SK-N-SH treated with all-trans-retinoic acid at 6 μM for 48 hours (cell line): ENCODE measurements around the gene NSD1.

Experiments used
- BACH2 ChIP-seq: fragments of 250-450 bp; sonication (Bioruptor Pico); IDR thresholded peaks from 2 replicates; pipeline ENCODE4 v1.9.0; 2021; ENCODE audit warnings: mild to moderate bottlenecking, borderline replicate concordance
- CSDC2 ChIP-seq: fragments of 250-450 bp; sonication (Bioruptor Pico); IDR thresholded peaks from 2 replicates; pipeline ENCODE4 v1.5.0; 2020; ENCODE audit warnings: mild to moderate bottlenecking, moderate library complexity
- ISL1 ChIP-seq: fragments of 250-450 bp; sonication (Bioruptor Pico); IDR thresholded peaks from 2 replicates; pipeline ENCODE4 v2.1.2; 2022; ENCODE audit warnings: mild to moderate bottlenecking, moderate library complexity
- RARB ChIP-seq: fragments of 250-450 bp; sonication (Bioruptor Pico); IDR thresholded peaks from 2 replicates; pipeline ENCODE4 v1.8.0; 2021; ENCODE audit warnings: mild to moderate bottlenecking, moderate library complexity
- SNAI2 ChIP-seq: fragments of 250-450 bp; sonication (Bioruptor Pico); IDR thresholded peaks from 2 replicates; pipeline ENCODE4 v1.5.0; 2020; ENCODE audit warnings: mild to moderate bottlenecking, moderate library complexity
- TOX ChIP-seq: fragments of 250-450 bp; sonication (Bioruptor Pico); IDR thresholded peaks from 2 replicates; pipeline ENCODE4 v1.8.0; 2021; ENCODE audit warnings: mild to moderate bottlenecking, moderate library complexity, borderline replicate concordance
- ZFP30 ChIP-seq: fragments of 450-650 bp; formaldehyde crosslinking; IDR thresholded peaks from 2 replicates; pipeline ENCODE4 v1.5.0; 2022; ENCODE audit warnings: mild to moderate bottlenecking, moderate library complexity
- ZNF70 ChIP-seq: fragments of 450-650 bp; formaldehyde crosslinking; IDR thresholded peaks from 2 replicates; pipeline ENCODE4 v1.5.0; 2020; ENCODE audit warnings: mild to moderate bottlenecking, moderate library complexity
- ZNF8 ChIP-seq: fragments of 450-650 bp; formaldehyde crosslinking; IDR thresholded peaks from 2 replicates; pipeline ENCODE4 v1.5.0; 2020; ENCODE audit warnings: mild to moderate bottlenecking, moderate library complexity
- TF ChIP-seq, protein P1 (sequence below): fragments of 250-450 bp; sonication (Bioruptor Pico); IDR thresholded peaks from 2 replicates; pipeline ENCODE4 v1.8.0; 2020; ENCODE audit warnings: mild to moderate bottlenecking, moderate library complexity, borderline replicate concordance

- TF ChIP-seq BACH2 (no peak), ISL1 (no peak), ZNF70 (CRISPR knock-in tag) (no peak), ZNF8 (CRISPR knock-in tag) (no peak), ZFP30 (CRISPR knock-in tag) (no peak), CSDC2 (CRISPR knock-in tag) (no peak), TOX (CRISPR knock-in tag) (no peak), RARB (CRISPR knock-in tag) (no peak), SNAI2 (CRISPR knock-in tag) (no peak)
- TF ChIP-seq, protein P1, sequence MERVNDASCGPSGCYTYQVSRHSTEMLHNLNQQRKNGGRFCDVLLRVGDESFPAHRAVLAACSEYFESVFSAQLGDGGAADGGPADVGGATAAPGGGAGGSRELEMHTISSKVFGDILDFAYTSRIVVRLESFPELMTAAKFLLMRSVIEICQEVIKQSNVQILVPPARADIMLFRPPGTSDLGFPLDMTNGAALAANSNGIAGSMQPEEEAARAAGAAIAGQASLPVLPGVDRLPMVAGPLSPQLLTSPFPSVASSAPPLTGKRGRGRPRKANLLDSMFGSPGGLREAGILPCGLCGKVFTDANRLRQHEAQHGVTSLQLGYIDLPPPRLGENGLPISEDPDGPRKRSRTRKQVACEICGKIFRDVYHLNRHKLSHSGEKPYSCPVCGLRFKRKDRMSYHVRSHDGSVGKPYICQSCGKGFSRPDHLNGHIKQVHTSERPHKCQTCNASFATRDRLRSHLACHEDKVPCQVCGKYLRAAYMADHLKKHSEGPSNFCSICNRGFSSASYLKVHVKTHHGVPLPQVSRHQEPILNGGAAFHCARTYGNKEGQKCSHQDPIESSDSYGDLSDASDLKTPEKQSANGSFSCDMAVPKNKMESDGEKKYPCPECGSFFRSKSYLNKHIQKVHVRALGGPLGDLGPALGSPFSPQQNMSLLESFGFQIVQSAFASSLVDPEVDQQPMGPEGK (CRISPR knock-in tag) = no peak
These were observed 70.7 kb downstream of the NSD1 start for GRCh38 chr5:177204281-177204680.
